ENCODE measurements around the gene HES5.

DNA sequence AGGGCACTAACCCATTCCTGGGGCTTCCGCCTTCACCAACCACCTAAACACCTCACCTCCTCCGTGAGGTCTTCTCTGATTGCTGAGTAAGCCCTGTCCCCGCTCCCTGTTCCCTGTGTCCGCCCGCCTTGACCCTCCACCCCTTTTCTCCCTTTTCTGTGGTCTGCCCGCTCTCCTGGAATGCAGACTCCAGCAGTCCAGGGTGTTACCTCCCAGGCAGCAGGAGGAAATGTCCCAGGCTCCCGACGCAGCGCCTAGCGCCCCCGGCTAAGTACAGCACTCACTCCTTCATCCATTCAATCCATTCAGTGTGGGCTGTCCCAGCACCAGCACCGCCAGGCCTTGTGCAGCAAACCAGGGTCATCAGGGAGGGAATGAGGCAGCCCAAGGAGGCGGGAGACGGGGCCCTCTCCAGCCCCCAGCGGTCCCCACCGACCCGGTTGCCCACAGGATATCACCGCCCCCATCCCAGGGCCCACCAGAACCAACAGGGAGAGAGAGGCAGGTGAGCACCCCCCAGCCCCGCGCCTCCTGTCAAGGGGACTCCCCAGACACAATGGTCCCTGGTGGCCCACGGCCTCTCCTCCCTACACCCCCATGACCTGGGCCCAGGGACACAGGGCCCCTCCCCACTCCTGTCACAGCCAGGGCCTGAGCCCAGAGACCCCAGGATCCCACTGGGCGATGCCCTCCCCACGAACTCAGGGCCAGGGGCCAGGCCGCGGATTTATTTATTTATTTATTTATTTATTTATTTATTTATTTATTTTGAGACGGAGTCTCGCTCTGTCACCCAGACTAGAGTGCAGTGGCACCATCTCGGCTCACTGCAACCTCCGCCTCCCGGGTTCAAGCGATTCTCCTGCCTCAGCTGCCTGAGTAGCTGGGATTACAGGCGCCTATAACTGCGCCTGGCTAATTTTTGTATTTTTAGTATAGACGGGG lies 36.3 kb upstream of the HES5 start:
- TF ChIP-seq, protein P1, sequence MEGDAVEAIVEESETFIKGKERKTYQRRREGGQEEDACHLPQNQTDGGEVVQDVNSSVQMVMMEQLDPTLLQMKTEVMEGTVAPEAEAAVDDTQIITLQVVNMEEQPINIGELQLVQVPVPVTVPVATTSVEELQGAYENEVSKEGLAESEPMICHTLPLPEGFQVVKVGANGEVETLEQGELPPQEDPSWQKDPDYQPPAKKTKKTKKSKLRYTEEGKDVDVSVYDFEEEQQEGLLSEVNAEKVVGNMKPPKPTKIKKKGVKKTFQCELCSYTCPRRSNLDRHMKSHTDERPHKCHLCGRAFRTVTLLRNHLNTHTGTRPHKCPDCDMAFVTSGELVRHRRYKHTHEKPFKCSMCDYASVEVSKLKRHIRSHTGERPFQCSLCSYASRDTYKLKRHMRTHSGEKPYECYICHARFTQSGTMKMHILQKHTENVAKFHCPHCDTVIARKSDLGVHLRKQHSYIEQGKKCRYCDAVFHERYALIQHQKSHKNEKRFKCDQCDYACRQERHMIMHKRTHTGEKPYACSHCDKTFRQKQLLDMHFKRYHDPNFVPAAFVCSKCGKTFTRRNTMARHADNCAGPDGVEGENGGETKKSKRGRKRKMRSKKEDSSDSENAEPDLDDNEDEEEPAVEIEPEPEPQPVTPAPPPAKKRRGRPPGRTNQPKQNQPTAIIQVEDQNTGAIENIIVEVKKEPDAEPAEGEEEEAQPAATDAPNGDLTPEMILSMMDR (conservative IDR thresholded peaks at IDR 0.05; ENCODE audit: low read depth, low read length) = no peak
- TF ChIP-seq EZH2phosphoT487 (IDR thresholded peaks at IDR 0.05; ENCODE audit: borderline replicate concordance, low read length) = no peak
